Measurements from ENCODE around the gene KCNJ16. TPM values are rescaled to one million over a fixed set of nuclear protein-coding genes. Genes with fewer than 3 reads are reported as not detected.

KCNJ16 gene
- total and polyA plus RNA-seq, 9 of the 15 experiments (the other 6 are each of a cell fraction or from before 2014, with no cell fraction given): 0.01 to 0.75 (median 0.07) TPM; not detected in 4

- Histone ChIP-seq H3K36me3 (ENCODE audit: control insufficient read depth, insufficient read depth, low read length) (peaks cover 6% of the 10 kb centered on the region; the same call in 1 of the 3 replicates), H3K9me1 (ENCODE audit: control insufficient read depth, insufficient read depth, low read length) (no peaks in the 10 kb centered on the region), H3K4me1 (replicated peaks in 1 of 2; ENCODE audit: control insufficient read depth in 2 of 2, insufficient read depth in 2 of 2, low read length in 2 of 2) (no peaks in the 10 kb centered on the region), H4K20me1 (replicated peaks; ENCODE audit: control insufficient read depth, insufficient read depth, low read length) (no peaks in the 10 kb centered on the region), H3K79me2 (ENCODE audit: control insufficient read depth, insufficient read depth, low read length) (peaks cover 11% of the 10 kb centered on the region; the same call in 2 of the 3 replicates), H2AFZ (ENCODE audit: low read depth, low read length) (no peak overlapping the region), H3K4me3 (no peak overlapping the region), H3K27me3 (ENCODE audit: control insufficient read depth in 2 of 2, insufficient read depth in 2 of 2, low read length in 2 of 2) (no peaks in the 10 kb centered on the region), H3K4me2 (ENCODE audit: insufficient read depth, low read length) (no peak overlapping the region), H3K9me3 (replicated peaks; ENCODE audit: control insufficient read depth, insufficient read depth, low read depth, low read length) (no peaks in the 10 kb centered on the region), H3K9ac (ENCODE audit: insufficient read depth in 1 of 2, low read depth in 2 of 2, low read length in 2 of 2) (no peak overlapping the region), H3K27ac (ENCODE audit: extremely low read depth, low read depth, low read length) (no peak overlapping the region)
- 23% methylated on average over 3 of the region's 3 CpGs for WGBS (ENCODE audit: insufficient coverage, low coverage, missing lambda C conversion rate)
- no peak for ATAC-seq
- intact Hi-C loops (cut with micrococcal nuclease): no loop called here
- no peak for FAIRE-seq
- CTCF ChIA-PET (ENCODE audit: low intra/inter-chr PET ratio): interaction anchor here (0.6 kb wide), 1 partner anchor 11 kb away, joined by 7 read pairs; no protein-coding TSS in a partner anchor
- in situ Hi-C loops (cut with MboI): no loop called here
- TF ChIP-seq RAD51 (IDR thresholded peaks at IDR 0.05; ENCODE audit: borderline replicate concordance, low read depth) (no peak), ZBTB17 (CRISPR knock-in tag; IDR thresholded peaks at IDR 0.05) (no peak), ZNF263 (CRISPR knock-in tag; IDR thresholded peaks at IDR 0.05; ENCODE audit: borderline replicate concordance) (no peak), SP1 (CRISPR knock-in tag; IDR thresholded peaks at IDR 0.05) (no peak), POLR2H (tag; IDR thresholded peaks at IDR 0.05; ENCODE audit: low read depth) (no peak), RBM34 (IDR thresholded peaks at IDR 0.05; ENCODE audit: borderline replicate concordance, insufficient read depth, low read length) (no peak), KLF10 (CRISPR knock-in tag; IDR thresholded peaks at IDR 0.05) (no peak), YBX1 (IDR thresholded peaks at IDR 0.05) (no peak), RB1 (IDR thresholded peaks at IDR 0.05; ENCODE audit: low read depth) (no peak), PCBP1 (IDR thresholded peaks at IDR 0.05; ENCODE audit: low read depth, low read length, poor library complexity, severe bottlenecking) (no peak), ZFP36 (IDR thresholded peaks at IDR 0.05; ENCODE audit: low read depth, low read length, partially characterized antibody) (no peak), NBN (IDR thresholded peaks at IDR 0.05; ENCODE audit: low read depth) (no peak), PCBP2 (IDR thresholded peaks at IDR 0.05; ENCODE audit: low read depth, low read length, poor library complexity, severe bottlenecking) (no peak), LCOR (CRISPR knock-in tag; IDR thresholded peaks at IDR 0.05) (no peak), ZFP1 (CRISPR knock-in tag; IDR thresholded peaks at IDR 0.05) (no peak)
- TF ChIP-seq, protein P1, sequence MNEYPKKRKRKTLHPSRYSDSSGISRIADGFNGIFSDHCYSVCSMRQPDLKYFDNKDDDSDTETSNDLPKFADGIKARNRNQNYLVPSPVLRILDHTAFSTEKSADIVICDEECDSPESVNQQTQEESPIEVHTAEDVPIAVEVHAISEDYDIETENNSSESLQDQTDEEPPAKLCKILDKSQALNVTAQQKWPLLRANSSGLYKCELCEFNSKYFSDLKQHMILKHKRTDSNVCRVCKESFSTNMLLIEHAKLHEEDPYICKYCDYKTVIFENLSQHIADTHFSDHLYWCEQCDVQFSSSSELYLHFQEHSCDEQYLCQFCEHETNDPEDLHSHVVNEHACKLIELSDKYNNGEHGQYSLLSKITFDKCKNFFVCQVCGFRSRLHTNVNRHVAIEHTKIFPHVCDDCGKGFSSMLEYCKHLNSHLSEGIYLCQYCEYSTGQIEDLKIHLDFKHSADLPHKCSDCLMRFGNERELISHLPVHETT (CRISPR knock-in tag; conservative IDR thresholded peaks at IDR 0.05 in 1 of 2, IDR thresholded peaks at IDR 0.05 in 1 of 2): no peak
- no TSS peak for BruUV-seq (replicated peaks)
- POLR2A ChIA-PET: no interaction called here
- DNase-seq (ENCODE audit: extremely low read depth in 1 of 4, low spot score in 3 of 4): no peak
These were observed 18.1 kb downstream of the KCNJ16 start for GRCh38 chr17:70093163-70093562.
